Left colon (tissue), 2 donors: ENCODE results near the gene ARL5B. TPM values are rescaled to one million over a fixed set of nuclear protein-coding genes. Genes with fewer than 3 reads are reported as not detected.
"Not testable (repeated sequence)": the region's sequence is repeated elsewhere in the genome, so short reads cannot be mapped to it uniquely, and the experiment has no call there.

Source experiments
- ATAC-seq: fragments of 200-7000 bp; cut with Tn5 transposase; one replicate; pipeline ENCODE4 v1.9.1; 2020; ENCODE audit warnings: mild to moderate bottlenecking, moderate library complexity
- DNase-seq, 2 donors: peaks; one replicate each; pipeline ENCODE4 v3.0.0-alpha.2; 2020
- intact Hi-C, 2 donors: fragments of 100-400 bp; cut with DNase I in 1 of 2; cut with micrococcal nuclease in 1 of 2; formaldehyde crosslinking; loops; one replicate each; pipeline versions ENCODE4 v1.11.2 to v1.14.0; 2022; cut with DNase I, micrococcal nuclease
- long read RNA-seq: library from polyadenylated mRNA; unstranded; transcript quantifications from one replicate; pipeline ENCODE4 v2.0.0, GENCODE V29; 2021
- total RNA-seq, 2 donors: library from RNA; stranded (reverse); fragmentation: NEBNext Ultra II Directional; extraction: Animal tissue kit (Norgen Biotek cat#: 25700); gene quantifications; one replicate each; pipeline ENCODE4 v1.2.1, GENCODE V29; 2021
- donor health status: DM: no; HTN: no; CAD: no.
- donor health status: DM: yes; HTN: yes; CAD: no.

Gene ARL5B
- total RNA-seq: 10 to 100 TPM; 15.2 to 17.4 TPM
- long read RNA-seq, full-length matches to known transcripts: 26 of 30 reads
- long read RNA-seq, partial matches to known transcripts: 0 of 30 reads
- long read RNA-seq, other reads (novel, unspliced or antisense): 4 of 30 reads

GRCh38 chr10:18659125-18659818 is at the start of gene ARL5B:
ARL5B (plus strand) TSS chr10:18659431; CDS start chr10:18659638, 207 bp downstream.
- ATAC-seq: peak; percentile 93
- peak; percentile 99 for DNase-seq
- intact Hi-C loops: no loop called here

GRCh38 chr10:18610517-18610916 is 48.7 kb upstream of the ARL5B start:
- peak; percentile 12 to 35 for DNase-seq
- ATAC-seq: peak; percentile 98
- intact Hi-C loops: no loop called here

GRCh38 chr10:18611168-18611567 is 48.1 kb upstream of the ARL5B start:
- DNase-seq (no peak), ATAC-seq (no peak)
- intact Hi-C loops: no loop called here

GRCh38 chr10:18615618-18616017 is 43.6 kb upstream of the ARL5B start:
- DNase-seq (no peak), ATAC-seq (no peak)
- intact Hi-C loops: no loop called here

GRCh38 chr10:18616337-18616736 is 42.9 kb upstream of the ARL5B start:
- intact Hi-C loops: no loop called here
- DNase-seq: no peak
- ATAC-seq: no peak

GRCh38 chr10:18619016-18619415 is 40.2 kb upstream of the ARL5B start:
- no peak for DNase-seq
- intact Hi-C loops: no loop called here
- ATAC-seq: no peak

- DNase-seq (no peak), ATAC-seq (no peak)
- intact Hi-C loops: no loop called here
These were observed 38.4 kb upstream of the ARL5B start for GRCh38 chr10:18620856-18621255.

GRCh38 chr10:18623671-18624070 is 35.6 kb upstream of the ARL5B start:
- intact Hi-C loops, DNase-seq, ATAC-seq: not testable (repeated sequence)

- ATAC-seq (peak; percentile 51), DNase-seq (no peak)
- intact Hi-C loops: no loop called here
These were observed 33.3 kb upstream of the ARL5B start for GRCh38 chr10:18625886-18626285.

- peak; percentile 88 to 94 for DNase-seq
- peak; percentile 57 for ATAC-seq
- intact Hi-C loops: not testable (repeated sequence)
These were observed 31.7 kb upstream of the ARL5B start for GRCh38 chr10:18627452-18628018.

GRCh38 chr10:18632500-18632899 is 26.7 kb upstream of the ARL5B start:
- ATAC-seq, DNase-seq, intact Hi-C loops: not testable (repeated sequence)

GRCh38 chr10:18635995-18636394 is 23.2 kb upstream of the ARL5B start:
- intact Hi-C loops: no loop called here

GRCh38 chr10:18637400-18637799 is 21.8 kb upstream of the ARL5B start:
- DNase-seq, intact Hi-C loops: not testable (repeated sequence)
- peak; percentile 72 for ATAC-seq

More at GRCh38 chr10:18635995-18636394, 23.2 kb upstream of the ARL5B start:
- no peak for DNase-seq
- ATAC-seq: no peak

GRCh38 chr10:18639719-18640118 is 19.5 kb upstream of the ARL5B start:
- intact Hi-C loops, DNase-seq: not testable (repeated sequence)
- peak; percentile 53 for ATAC-seq

- ATAC-seq: no peak
These were observed 12.1 kb upstream of the ARL5B start for GRCh38 chr10:18647151-18647550.

GRCh38 chr10:18647945-18648344 is 11.3 kb upstream of the ARL5B start:
- intact Hi-C loops: no loop called here
- no peak for DNase-seq
- no peak for ATAC-seq

More at GRCh38 chr10:18647151-18647550, 12.1 kb upstream of the ARL5B start:
- no peak for DNase-seq
- intact Hi-C loops: no loop called here

- intact Hi-C loops: no loop called here
- ATAC-seq: no peak
- no peak for DNase-seq
These were observed 9.8 kb upstream of the ARL5B start for GRCh38 chr10:18649364-18649959.

GRCh38 chr10:18650404-18650997 is 8.7 kb upstream of the ARL5B start:
- intact Hi-C loops: no loop called here
- no peak for DNase-seq

GRCh38 chr10:18651324-18652007 is 7.8 kb upstream of the ARL5B start, which contains the start of gene NSUN6:
NSUN6 (minus strand) TSS chr10:18651587; CDS start chr10:18651203, 384 bp downstream.
- intact Hi-C loops: no loop called here
- peak; percentile 92 to 97 for DNase-seq
- ATAC-seq: peak; percentile 99

More at GRCh38 chr10:18650404-18650997, 8.7 kb upstream of the ARL5B start:
- ATAC-seq: peak; percentile 17
